Liver (tissue), 9 donors: ENCODE measurements around the gene NPIPA3. TPM values are rescaled to one million over a fixed set of nuclear protein-coding genes. Genes with fewer than 3 reads are reported as not detected.

Experiments used
- DNase-seq: peaks from one replicate; pipeline ENCODE4 v3.0.0-alpha.2; 2017; ENCODE audit warnings: low spot score
- H3K27ac ChIP-seq, 2 donors: one replicate each; pipeline ENCODE4 v1.7.0; 2013; ENCODE audit warnings: inconsistent platforms in 2 of 2, low read length in 2 of 2, control low read depth in 1 of 2, low read depth in 1 of 2, mild to moderate bottlenecking in 1 of 2
- H3K27me3 ChIP-seq, 4 donors: one replicate each; pipeline versions ENCODE4 v1.6.1 to v1.7.0; 2013; ENCODE audit warnings: low read length in 3 of 4, inconsistent platforms in 1 of 4, mild to moderate bottlenecking in 1 of 4, moderate library complexity in 1 of 4; ENCODE audit not compliant: control insufficient read depth in 4 of 4, insufficient read depth in 4 of 4
- H3K36me3 ChIP-seq, 4 donors: one replicate each; pipeline versions ENCODE4 v1.6.1 to v1.7.0; 2013; ENCODE audit warnings: low read length in 3 of 4, mild to moderate bottlenecking in 3 of 4, low read depth in 1 of 4, moderate library complexity in 1 of 4; ENCODE audit not compliant: control insufficient read depth in 4 of 4, insufficient read depth in 3 of 4
- H3K4me1 ChIP-seq, 4 donors: one replicate each; pipeline versions ENCODE4 v1.6.1 to v1.7.0; 2013; ENCODE audit warnings: low read length in 3 of 4, mild to moderate bottlenecking in 3 of 4, moderate library complexity in 1 of 4; ENCODE audit not compliant: control insufficient read depth in 4 of 4, insufficient read depth in 4 of 4
- H3K4me3 ChIP-seq, 3 donors: one replicate each; pipeline versions ENCODE4 v1.6.1 to v1.7.0; 2013; ENCODE audit warnings: low read length in 3 of 3, control low read depth in 1 of 3, low read depth in 1 of 3, mild to moderate bottlenecking in 1 of 3
- H3K9ac ChIP-seq, 2 donors: one replicate each; pipeline ENCODE4 v1.7.0; 2013; ENCODE audit warnings: low read length in 2 of 2, mild to moderate bottlenecking in 2 of 2, moderate library complexity in 2 of 2, control low read depth in 1 of 2, low read depth in 1 of 2
- H3K9me3 ChIP-seq, 4 donors: one replicate each; pipeline versions ENCODE4 v1.6.1 to v1.7.0; 2013; ENCODE audit warnings: low read length in 3 of 4; ENCODE audit not compliant: control insufficient read depth in 4 of 4
- EGR1 ChIP-seq, 2 donors: IDR thresholded peaks; 2 replicates each; pipeline ENCODE4 v1.6.1; 2016 to 2018; ENCODE audit warnings: antibody characterized with exemption in 2 of 2, low read depth in 2 of 2
- FOXA2 ChIP-seq: IDR thresholded peaks from 2 replicates; pipeline ENCODE4 v1.6.1; 2016; ENCODE audit warnings: antibody characterized with exemption
- GABPA ChIP-seq, 2 donors: IDR thresholded peaks in 1 of 2; conservative IDR thresholded peaks in 1 of 2; 2 replicates each; pipeline ENCODE4 v1.6.1; 2016; ENCODE audit warnings: antibody characterized with exemption in 2 of 2, mild to moderate bottlenecking in 1 of 2, moderate library complexity in 1 of 2
- HNF4A ChIP-seq, 2 donors: conservative IDR thresholded peaks; 2 replicates each; pipeline ENCODE4 v1.6.1; 2016; ENCODE audit warnings: antibody characterized with exemption in 2 of 2, mild to moderate bottlenecking in 2 of 2
- HNF4G ChIP-seq: IDR thresholded peaks from 2 replicates; pipeline ENCODE4 v1.6.1; 2016; ENCODE audit warnings: antibody characterized with exemption
- JUND ChIP-seq, 2 donors: IDR thresholded peaks; 2 replicates each; pipeline ENCODE4 v1.6.1; 2016; ENCODE audit warnings: antibody characterized with exemption in 2 of 2
- NR2F2 ChIP-seq: IDR thresholded peaks from 2 replicates; pipeline ENCODE4 v1.6.1; 2016; ENCODE audit warnings: antibody characterized with exemption
- RAD21 ChIP-seq, 2 donors: IDR thresholded peaks; 2 replicates each; pipeline ENCODE4 v1.6.1; 2016; ENCODE audit warnings: antibody characterized with exemption in 2 of 2, mild to moderate bottlenecking in 2 of 2
- RXRA ChIP-seq, 2 donors: IDR thresholded peaks; 2 replicates each; pipeline ENCODE4 v1.6.1; 2017 to 2018; ENCODE audit warnings: antibody characterized with exemption in 2 of 2, mild to moderate bottlenecking in 1 of 2
- TAF1 ChIP-seq: conservative IDR thresholded peaks from 2 replicates; pipeline ENCODE4 v1.6.1; 2016; ENCODE audit warnings: antibody characterized with exemption, mild to moderate bottlenecking
- YY1 ChIP-seq: IDR thresholded peaks from 2 replicates; pipeline ENCODE4 v1.6.1; 2016; ENCODE audit warnings: antibody characterized with exemption, mild to moderate bottlenecking
- WGBS: extraction: QIAGEN DNeasy Blood & Tissue Kit; methylation state at CpG from one replicate; pipeline ENCODE4 v1.1.7; 2013; 5-methylcytosine and 5-hydroxymethylcytosine counted together
- polyA plus RNA-seq, 2 donors: library from polyadenylated mRNA; stranded (reverse) in 1 of 2; unstranded in 1 of 2; fragments of 200-250 nt in 1 of 2; fragments of >200 nt in 1 of 2; fragmentation: Nextera tagmentation in 1 of 2; extraction: Ambion mirVana in 1 of 2; gene quantifications; one replicate each; pipeline versions ENCODE4 v1.2.1 to v1.2.3, GENCODE V29; 2013 to 2015
- total RNA-seq, 2 donors: library from RNA; depleted of rRNA; stranded (reverse); fragments of >200 nt; gene quantifications; one replicate each; pipeline ENCODE4 v1.2.3, GENCODE V29; 2014
- TF ChIP-seq, protein P1 (sequence below): IDR thresholded peaks from 2 replicates; pipeline ENCODE4 v1.6.1; 2016; ENCODE audit warnings: antibody characterized with exemption
- TF ChIP-seq, protein P2 (sequence below): IDR thresholded peaks from 2 replicates; pipeline ENCODE4 v1.6.1; 2016; ENCODE audit warnings: antibody characterized with exemption
- TF ChIP-seq, protein P3 (sequence below): fragments of 150-350 bp; IDR thresholded peaks from 2 replicates; pipeline ENCODE4 v1.5.1; 2017; ENCODE audit warnings: improper control_type of control experiment, low read depth, low read length; ENCODE audit not compliant: missing input control
- TF ChIP-seq, protein P4 (sequence below): IDR thresholded peaks from 2 replicates; pipeline ENCODE4 v1.6.1; 2016; ENCODE audit warnings: antibody characterized with exemption, mild to moderate bottlenecking
- TF ChIP-seq, protein P5 (sequence below): IDR thresholded peaks from 2 replicates; pipeline ENCODE4 v1.6.1; 2016; ENCODE audit warnings: antibody characterized with exemption
- donor health status: healthy.
- donor health status: healthy.
- donor health status: healthy.
- donor health status: healthy.
- donor health status: healthy.

The NPIPA3 gene
- total and polyA plus RNA-seq, 4 donors: 0.22 to 0.75 (median 0.23) TPM; not detected in 1

DNA sequence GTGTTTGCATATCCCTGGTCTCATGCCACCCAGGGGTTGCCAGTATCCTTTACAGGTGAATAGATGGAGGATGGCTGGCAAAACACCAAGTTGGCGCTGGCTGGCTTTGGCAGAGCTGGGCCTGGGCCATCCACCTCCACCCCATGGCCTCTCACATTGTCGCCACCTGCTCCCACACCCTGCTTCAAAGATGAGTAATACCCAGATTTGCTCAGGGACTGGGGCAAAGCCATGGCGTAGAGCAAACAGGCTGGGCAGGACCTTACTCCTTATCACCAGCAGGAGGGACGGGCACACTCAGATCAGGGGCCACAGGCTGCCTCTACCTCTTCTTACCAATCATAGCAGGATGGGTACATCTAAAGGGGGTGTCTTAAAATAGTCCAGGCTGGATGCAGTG is 33.4 kb upstream of the NPIPA3 start:
- WGBS: 86% methylated on average over 4 of the region's 4 CpGs
- H3K9me3 ChIP-seq: no peaks in the 10 kb centered on the region
- H3K4me1 ChIP-seq: peaks cover 4 to 9% (median 6%) of the 10 kb centered on the region in 4 donors
- no peak for DNase-seq
- TF ChIP-seq, protein P1, sequence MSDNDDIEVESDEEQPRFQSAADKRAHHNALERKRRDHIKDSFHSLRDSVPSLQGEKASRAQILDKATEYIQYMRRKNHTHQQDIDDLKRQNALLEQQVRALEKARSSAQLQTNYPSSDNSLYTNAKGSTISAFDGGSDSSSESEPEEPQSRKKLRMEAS: no peak
- TF ChIP-seq, protein P2, sequence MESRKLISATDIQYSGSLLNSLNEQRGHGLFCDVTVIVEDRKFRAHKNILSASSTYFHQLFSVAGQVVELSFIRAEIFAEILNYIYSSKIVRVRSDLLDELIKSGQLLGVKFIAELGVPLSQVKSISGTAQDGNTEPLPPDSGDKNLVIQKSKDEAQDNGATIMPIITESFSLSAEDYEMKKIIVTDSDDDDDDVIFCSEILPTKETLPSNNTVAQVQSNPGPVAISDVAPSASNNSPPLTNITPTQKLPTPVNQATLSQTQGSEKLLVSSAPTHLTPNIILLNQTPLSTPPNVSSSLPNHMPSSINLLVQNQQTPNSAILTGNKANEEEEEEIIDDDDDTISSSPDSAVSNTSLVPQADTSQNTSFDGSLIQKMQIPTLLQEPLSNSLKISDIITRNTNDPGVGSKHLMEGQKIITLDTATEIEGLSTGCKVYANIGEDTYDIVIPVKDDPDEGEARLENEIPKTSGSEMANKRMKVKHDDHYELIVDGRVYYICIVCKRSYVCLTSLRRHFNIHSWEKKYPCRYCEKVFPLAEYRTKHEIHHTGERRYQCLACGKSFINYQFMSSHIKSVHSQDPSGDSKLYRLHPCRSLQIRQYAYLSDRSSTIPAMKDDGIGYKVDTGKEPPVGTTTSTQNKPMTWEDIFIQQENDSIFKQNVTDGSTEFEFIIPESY: no peak
- TF ChIP-seq RAD21 (IDR thresholded peaks at IDR 0.05) (no peak), HNF4A (conservative IDR thresholded peaks at IDR 0.05) (no peak), YY1 (no peak), JUND (IDR thresholded peaks at IDR 0.05) (no peak), RXRA (IDR thresholded peaks at IDR 0.05) (no peak), NR2F2 (no peak), HNF4G (no peak), FOXA2 (no peak), GABPA (IDR thresholded peaks at IDR 0.05 in 1 of 2, conservative IDR thresholded peaks at IDR 0.05 in 1 of 2) (no peak), TAF1 (no peak), EGR1 (IDR thresholded peaks at IDR 0.05; ENCODE audit: low read depth in 2 of 2) (no peak)
- TF ChIP-seq, protein P3, sequence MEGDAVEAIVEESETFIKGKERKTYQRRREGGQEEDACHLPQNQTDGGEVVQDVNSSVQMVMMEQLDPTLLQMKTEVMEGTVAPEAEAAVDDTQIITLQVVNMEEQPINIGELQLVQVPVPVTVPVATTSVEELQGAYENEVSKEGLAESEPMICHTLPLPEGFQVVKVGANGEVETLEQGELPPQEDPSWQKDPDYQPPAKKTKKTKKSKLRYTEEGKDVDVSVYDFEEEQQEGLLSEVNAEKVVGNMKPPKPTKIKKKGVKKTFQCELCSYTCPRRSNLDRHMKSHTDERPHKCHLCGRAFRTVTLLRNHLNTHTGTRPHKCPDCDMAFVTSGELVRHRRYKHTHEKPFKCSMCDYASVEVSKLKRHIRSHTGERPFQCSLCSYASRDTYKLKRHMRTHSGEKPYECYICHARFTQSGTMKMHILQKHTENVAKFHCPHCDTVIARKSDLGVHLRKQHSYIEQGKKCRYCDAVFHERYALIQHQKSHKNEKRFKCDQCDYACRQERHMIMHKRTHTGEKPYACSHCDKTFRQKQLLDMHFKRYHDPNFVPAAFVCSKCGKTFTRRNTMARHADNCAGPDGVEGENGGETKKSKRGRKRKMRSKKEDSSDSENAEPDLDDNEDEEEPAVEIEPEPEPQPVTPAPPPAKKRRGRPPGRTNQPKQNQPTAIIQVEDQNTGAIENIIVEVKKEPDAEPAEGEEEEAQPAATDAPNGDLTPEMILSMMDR: no peak
- TF ChIP-seq, protein P4, sequence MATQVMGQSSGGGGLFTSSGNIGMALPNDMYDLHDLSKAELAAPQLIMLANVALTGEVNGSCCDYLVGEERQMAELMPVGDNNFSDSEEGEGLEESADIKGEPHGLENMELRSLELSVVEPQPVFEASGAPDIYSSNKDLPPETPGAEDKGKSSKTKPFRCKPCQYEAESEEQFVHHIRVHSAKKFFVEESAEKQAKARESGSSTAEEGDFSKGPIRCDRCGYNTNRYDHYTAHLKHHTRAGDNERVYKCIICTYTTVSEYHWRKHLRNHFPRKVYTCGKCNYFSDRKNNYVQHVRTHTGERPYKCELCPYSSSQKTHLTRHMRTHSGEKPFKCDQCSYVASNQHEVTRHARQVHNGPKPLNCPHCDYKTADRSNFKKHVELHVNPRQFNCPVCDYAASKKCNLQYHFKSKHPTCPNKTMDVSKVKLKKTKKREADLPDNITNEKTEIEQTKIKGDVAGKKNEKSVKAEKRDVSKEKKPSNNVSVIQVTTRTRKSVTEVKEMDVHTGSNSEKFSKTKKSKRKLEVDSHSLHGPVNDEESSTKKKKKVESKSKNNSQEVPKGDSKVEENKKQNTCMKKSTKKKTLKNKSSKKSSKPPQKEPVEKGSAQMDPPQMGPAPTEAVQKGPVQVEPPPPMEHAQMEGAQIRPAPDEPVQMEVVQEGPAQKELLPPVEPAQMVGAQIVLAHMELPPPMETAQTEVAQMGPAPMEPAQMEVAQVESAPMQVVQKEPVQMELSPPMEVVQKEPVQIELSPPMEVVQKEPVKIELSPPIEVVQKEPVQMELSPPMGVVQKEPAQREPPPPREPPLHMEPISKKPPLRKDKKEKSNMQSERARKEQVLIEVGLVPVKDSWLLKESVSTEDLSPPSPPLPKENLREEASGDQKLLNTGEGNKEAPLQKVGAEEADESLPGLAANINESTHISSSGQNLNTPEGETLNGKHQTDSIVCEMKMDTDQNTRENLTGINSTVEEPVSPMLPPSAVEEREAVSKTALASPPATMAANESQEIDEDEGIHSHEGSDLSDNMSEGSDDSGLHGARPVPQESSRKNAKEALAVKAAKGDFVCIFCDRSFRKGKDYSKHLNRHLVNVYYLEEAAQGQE: no peak
- TF ChIP-seq, protein P5, sequence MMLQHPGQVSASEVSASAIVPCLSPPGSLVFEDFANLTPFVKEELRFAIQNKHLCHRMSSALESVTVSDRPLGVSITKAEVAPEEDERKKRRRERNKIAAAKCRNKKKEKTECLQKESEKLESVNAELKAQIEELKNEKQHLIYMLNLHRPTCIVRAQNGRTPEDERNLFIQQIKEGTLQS: no peak
- no peak overlapping the region for H3K27ac ChIP-seq
- no peak overlapping the region for H3K4me3 ChIP-seq
- H3K9ac ChIP-seq: no peak overlapping the region
- H3K36me3 ChIP-seq: peaks cover 4 to 29% (median 20%) of the 10 kb centered on the region in 4 donors
- no peaks in the 10 kb centered on the region for H3K27me3 ChIP-seq
